ENCODE data around the gene ANKRD27. TPM values are rescaled to one million over a fixed set of nuclear protein-coding genes. Genes with fewer than 3 reads are reported as not detected.
"Not testable (repeated sequence)": the region's sequence is repeated elsewhere in the genome, so short reads cannot be mapped to it uniquely, and the experiment has no call there.

The ANKRD27 gene
- total RNA-seq, 1 donor from 2014 or later = 20.8 TPM

DNA sequence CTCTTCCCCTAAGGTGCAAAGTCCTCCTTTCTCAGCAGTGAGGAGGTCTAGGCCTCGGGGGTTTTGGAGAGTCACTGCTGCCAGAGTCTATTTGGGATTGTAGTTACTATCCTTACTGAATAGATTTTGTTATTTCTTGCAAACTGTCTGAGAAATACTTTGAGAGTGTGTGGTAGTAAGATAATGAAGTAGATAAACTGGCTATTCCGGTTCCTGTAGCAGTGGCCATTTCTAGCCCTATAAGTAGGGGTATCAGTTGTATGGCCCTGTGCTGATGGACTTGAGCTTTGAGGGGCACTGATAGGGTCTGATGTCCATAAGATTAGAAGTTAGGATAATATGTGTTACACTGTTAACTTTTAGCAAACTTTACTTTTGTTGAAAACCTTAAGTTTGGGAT lies 19.3 kb upstream of the ANKRD27 start:
- not testable (repeated sequence) for H3K27ac ChIP-seq (ENCODE audit: low read depth, low read length); H3K36me3 ChIP-seq (ENCODE audit: insufficient read depth, low read length); H3K9ac ChIP-seq (ENCODE audit: low read length); H3K27me3 ChIP-seq (ENCODE audit: insufficient read depth, low read length); H3K9me3 Mint-ChIP-seq (ENCODE audit: unreplicated experiment); H2AFZ ChIP-seq (ENCODE audit: low read depth, low read length); H3K4me1 Mint-ChIP-seq (ENCODE audit: low read depth, unreplicated experiment); H3K36me3 Mint-ChIP-seq (ENCODE audit: low read depth, unreplicated experiment); FAIRE-seq; H3K27ac Mint-ChIP-seq (ENCODE audit: unreplicated experiment); H3K9me3 ChIP-seq (ENCODE audit: insufficient read depth, low read depth, low read length); H3K4me3 ChIP-seq (ENCODE audit: insufficient read depth, low read depth, low read length); H3K27me3 Mint-ChIP-seq (ENCODE audit: low read depth, unreplicated experiment); H3K4me3 Mint-ChIP-seq (ENCODE audit: unreplicated experiment); DNase-seq (ENCODE audit: low read depth)
- Histone ChIP-seq H4K20me1 (ENCODE audit: insufficient read depth, low read length) (peaks cover 20% of the 10 kb centered on the region), H3K4me1 (ENCODE audit: insufficient read depth, low read length) (peaks cover 14% of the 10 kb centered on the region), H3K79me2 (ENCODE audit: insufficient read depth, low read length) (peaks cover 55% of the 10 kb centered on the region), H3K4me2 (ENCODE audit: low read length) (peak overlapping the region; percentile 32)

DNA sequence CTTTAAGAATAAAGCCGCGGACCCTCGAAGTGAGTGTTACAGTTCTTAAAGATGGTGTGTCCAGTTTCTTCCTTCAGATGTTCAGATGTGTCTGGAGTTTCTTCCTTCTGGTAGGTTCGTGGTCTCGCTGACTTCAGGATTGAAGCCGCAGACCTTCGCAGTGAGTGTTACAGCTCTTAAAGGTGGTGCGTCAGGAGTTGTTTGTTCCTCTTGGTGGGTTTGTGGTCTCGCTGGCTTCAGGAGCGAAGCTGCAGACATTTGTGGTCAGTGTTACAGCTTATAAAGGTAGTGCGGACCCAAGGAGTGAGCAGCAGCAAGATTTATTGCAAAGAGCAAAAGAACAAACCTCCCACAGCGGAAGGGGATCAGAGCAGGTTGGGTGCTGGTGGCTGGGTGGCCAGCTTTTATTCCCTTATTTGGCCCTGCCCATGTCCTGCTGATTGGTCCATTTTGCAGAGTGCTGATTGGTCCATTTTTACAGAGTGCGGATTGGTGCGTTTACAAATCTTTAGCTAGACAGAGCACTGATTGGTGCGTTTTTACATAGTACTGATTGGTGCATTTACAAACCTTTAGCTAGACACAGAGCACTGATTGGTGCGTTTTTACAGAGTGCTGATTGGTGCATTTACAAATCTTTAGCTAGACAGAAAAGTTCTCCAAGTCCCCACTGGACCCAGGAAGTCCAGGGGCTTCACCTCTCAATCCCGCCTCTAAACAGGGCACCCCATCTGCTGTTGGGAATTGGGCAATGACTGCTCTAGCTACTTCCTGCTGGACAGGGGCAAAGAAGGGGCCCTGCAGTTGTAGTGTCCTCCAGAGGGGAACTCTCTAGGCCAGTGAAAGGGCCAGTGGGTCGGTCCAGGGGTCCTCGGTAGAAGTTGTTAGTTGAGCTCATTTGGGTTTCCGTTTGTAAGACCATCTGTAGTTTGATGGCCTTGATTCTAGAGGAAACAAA lies 18.4 kb upstream of the ANKRD27 start:
- H3K27me3 Mint-ChIP-seq (ENCODE audit: low read depth, unreplicated experiment); FAIRE-seq; DNase-seq (ENCODE audit: low read depth); H2AFZ ChIP-seq (ENCODE audit: low read depth, low read length); H3K9ac ChIP-seq (ENCODE audit: low read length); H3K36me3 Mint-ChIP-seq (ENCODE audit: low read depth, unreplicated experiment); H3K4me1 Mint-ChIP-seq (ENCODE audit: low read depth, unreplicated experiment); H3K9me3 Mint-ChIP-seq (ENCODE audit: unreplicated experiment); H3K36me3 ChIP-seq (ENCODE audit: insufficient read depth, low read length); H3K27me3 ChIP-seq (ENCODE audit: insufficient read depth, low read length); H3K9me3 ChIP-seq (ENCODE audit: insufficient read depth, low read depth, low read length); H3K27ac ChIP-seq (ENCODE audit: low read depth, low read length): not testable (repeated sequence)
- H3K4me2 ChIP-seq (ENCODE audit: low read length) = peak overlapping the region; percentile 78
- H3K79me2 ChIP-seq (ENCODE audit: insufficient read depth, low read length) = peaks cover 55% of the 10 kb centered on the region
- Mint-ChIP-seq H3K27ac (ENCODE audit: unreplicated experiment) (peak overlapping the region; percentile 14), H3K4me3 (ENCODE audit: unreplicated experiment) (peak overlapping the region; percentile 83)
- peaks cover 20% of the 10 kb centered on the region for H4K20me1 ChIP-seq (ENCODE audit: insufficient read depth, low read length)
- peaks cover 14% of the 10 kb centered on the region for H3K4me1 ChIP-seq (ENCODE audit: insufficient read depth, low read length)
- peak overlapping the region; percentile 70 for H3K4me3 ChIP-seq (ENCODE audit: insufficient read depth, low read depth, low read length)

DNA sequence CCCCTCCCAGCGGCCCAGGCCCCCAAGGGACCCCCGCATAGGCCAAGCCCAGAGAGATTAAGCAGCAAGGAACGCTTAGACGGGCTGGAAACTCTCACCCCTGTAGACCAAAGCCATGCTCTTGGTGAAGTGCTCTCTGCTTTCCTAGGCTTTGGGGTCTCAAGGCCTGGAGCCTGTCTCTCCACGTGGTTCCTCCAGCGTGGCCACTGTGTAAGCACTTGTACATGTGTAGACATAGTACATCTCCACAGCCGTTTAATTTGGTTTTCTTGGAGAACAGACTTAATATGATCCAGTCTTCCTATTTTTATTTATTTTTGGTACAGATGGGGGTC lies 17.7 kb upstream of the ANKRD27 start:
- peak overlapping the region; percentile 78 for H3K4me2 ChIP-seq (ENCODE audit: low read length)
- peaks cover 2% of the 10 kb centered on the region for H3K36me3 Mint-ChIP-seq (ENCODE audit: low read depth, unreplicated experiment)
- no peaks in the 10 kb centered on the region for H3K27me3 Mint-ChIP-seq (ENCODE audit: low read depth, unreplicated experiment)
- peaks cover 5% of the 10 kb centered on the region for H3K4me1 Mint-ChIP-seq (ENCODE audit: low read depth, unreplicated experiment)
- peaks cover 4% of the 10 kb centered on the region for H3K9me3 Mint-ChIP-seq (ENCODE audit: unreplicated experiment)
- TF ChIP-seq, protein P1, sequence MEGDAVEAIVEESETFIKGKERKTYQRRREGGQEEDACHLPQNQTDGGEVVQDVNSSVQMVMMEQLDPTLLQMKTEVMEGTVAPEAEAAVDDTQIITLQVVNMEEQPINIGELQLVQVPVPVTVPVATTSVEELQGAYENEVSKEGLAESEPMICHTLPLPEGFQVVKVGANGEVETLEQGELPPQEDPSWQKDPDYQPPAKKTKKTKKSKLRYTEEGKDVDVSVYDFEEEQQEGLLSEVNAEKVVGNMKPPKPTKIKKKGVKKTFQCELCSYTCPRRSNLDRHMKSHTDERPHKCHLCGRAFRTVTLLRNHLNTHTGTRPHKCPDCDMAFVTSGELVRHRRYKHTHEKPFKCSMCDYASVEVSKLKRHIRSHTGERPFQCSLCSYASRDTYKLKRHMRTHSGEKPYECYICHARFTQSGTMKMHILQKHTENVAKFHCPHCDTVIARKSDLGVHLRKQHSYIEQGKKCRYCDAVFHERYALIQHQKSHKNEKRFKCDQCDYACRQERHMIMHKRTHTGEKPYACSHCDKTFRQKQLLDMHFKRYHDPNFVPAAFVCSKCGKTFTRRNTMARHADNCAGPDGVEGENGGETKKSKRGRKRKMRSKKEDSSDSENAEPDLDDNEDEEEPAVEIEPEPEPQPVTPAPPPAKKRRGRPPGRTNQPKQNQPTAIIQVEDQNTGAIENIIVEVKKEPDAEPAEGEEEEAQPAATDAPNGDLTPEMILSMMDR (IDR thresholded peaks at IDR 0.05; ENCODE audit: insufficient read depth, low read depth, low read length) = no peak
- no peak for TF ChIP-seq EZH2 (IDR thresholded peaks at IDR 0.05; ENCODE audit: insufficient read depth, low read length)
- peak overlapping the region; percentile 71 for H3K9ac ChIP-seq (ENCODE audit: low read length)
- H3K27ac ChIP-seq (ENCODE audit: low read depth, low read length) = peak overlapping the region; percentile 63
- DNase-seq (ENCODE audit: low read depth) (no peak), FAIRE-seq (no peak)
- H3K36me3 ChIP-seq (ENCODE audit: insufficient read depth, low read length) = no peaks in the 10 kb centered on the region
- no peaks in the 10 kb centered on the region for H3K9me3 ChIP-seq (ENCODE audit: insufficient read depth, low read depth, low read length)
- H2AFZ ChIP-seq (ENCODE audit: low read depth, low read length) = peak overlapping the region; percentile 66
- peaks cover 52% of the 10 kb centered on the region for H3K79me2 ChIP-seq (ENCODE audit: insufficient read depth, low read length)
- peak overlapping the region; percentile 83 for H3K4me3 Mint-ChIP-seq (ENCODE audit: unreplicated experiment)
- H3K27ac Mint-ChIP-seq (ENCODE audit: unreplicated experiment) = peak overlapping the region; percentile 14
- H3K27me3 ChIP-seq (ENCODE audit: insufficient read depth, low read length) = no peaks in the 10 kb centered on the region
- H3K4me3 ChIP-seq (ENCODE audit: insufficient read depth, low read depth, low read length) = peak overlapping the region; percentile 70
- peaks cover 20% of the 10 kb centered on the region for H4K20me1 ChIP-seq (ENCODE audit: insufficient read depth, low read length)
- peaks cover 14% of the 10 kb centered on the region for H3K4me1 ChIP-seq (ENCODE audit: insufficient read depth, low read length)

Data from astrocyte (in vitro differentiated cells and primary cell).